Smooth muscle cell (in vitro differentiated cells): ENCODE data around the gene CHMP1A. TPM values are rescaled to one million over a fixed set of nuclear protein-coding genes. Genes with fewer than 3 reads are reported as not detected.

Source experiments
- DNase-seq: peaks from one replicate; lab custom pipeline; 2025; ENCODE audit not compliant: unreplicated experiment; lab: John Stamatoyannopoulos, UW
- H2AFZ ChIP-seq: fragments of 200-600 bp; sonication (generic); 2 replicates; pipeline ENCODE4 v1.6.0; 2016; ENCODE audit warnings: antibody characterized with exemption, low read depth, mild to moderate bottlenecking
- H3F3A ChIP-seq: fragments of 200-600 bp; sonication (generic); 2 replicates; pipeline ENCODE4 v1.6.0; 2017; ENCODE audit warnings: antibody characterized with exemption, low read depth
- H3K27ac ChIP-seq: fragments of 200-600 bp; sonication (generic); 2 replicates; pipeline ENCODE4 v1.5.1; 2016; ENCODE audit warnings: low read depth, mild to moderate bottlenecking
- H3K27me3 ChIP-seq: fragments of 200-600 bp; sonication (generic); 2 replicates; pipeline ENCODE4 v1.6.1; 2016; ENCODE audit warnings: low read depth, mild to moderate bottlenecking
- H3K36me3 ChIP-seq: fragments of 200-600 bp; sonication (generic); 2 replicates; pipeline ENCODE4 v1.5.1; 2016; ENCODE audit warnings: low read depth
- H3K4me1 ChIP-seq: fragments of 200-600 bp; sonication (generic); 2 replicates; pipeline ENCODE4 v1.5.1; 2016; ENCODE audit warnings: low read depth
- H3K4me2 ChIP-seq: fragments of 200-600 bp; sonication (generic); 2 replicates; pipeline ENCODE4 v1.6.0; 2016; ENCODE audit warnings: mild to moderate bottlenecking
- H3K4me3 ChIP-seq: fragments of 200-600 bp; sonication (generic); 2 replicates; pipeline ENCODE4 v1.5.1; 2016; ENCODE audit warnings: mild to moderate bottlenecking
- H3K79me2 ChIP-seq: fragments of 200-600 bp; sonication (generic); 2 replicates; pipeline ENCODE4 v1.6.0; 2016; ENCODE audit warnings: low read depth, mild to moderate bottlenecking
- H3K9ac ChIP-seq: fragments of 200-600 bp; sonication (generic); 2 replicates; pipeline ENCODE4 v1.6.0; 2016; ENCODE audit warnings: low read depth
- H3K9me3 ChIP-seq: fragments of 200-600 bp; sonication (generic); replicated peaks from 2 replicates; pipeline ENCODE4 v1.5.1; 2016; ENCODE audit warnings: low read depth
- H4K20me1 ChIP-seq: fragments of 200-600 bp; sonication (generic); 2 replicates; pipeline ENCODE4 v1.6.0; 2016; ENCODE audit warnings: low read depth
- WGBS: methylation state at CpG from one replicate; pipeline ENCODE4 v1.1.7; 2016; ENCODE audit warnings: low lambda C conversion rate; 5-methylcytosine and 5-hydroxymethylcytosine counted together
- polyA plus RNA-seq: library from polyadenylated mRNA; unstranded; fragments of >200 nt; fragmentation: Nextera tagmentation; extraction: Ambion mirVana; gene quantifications from 2 replicates; pipeline ENCODE4 v1.2.1, GENCODE V29; 2016
- total RNA-seq: library from RNA; depleted of rRNA; stranded (reverse); fragments of >200 nt; gene quantifications from 2 replicates; pipeline ENCODE4 v1.2.3, GENCODE V29; 2014
- TF ChIP-seq, protein P1 (sequence below): fragments of 200-600 bp; sonication (generic); IDR thresholded peaks from 2 replicates; pipeline ENCODE4 v1.5.1; 2017; ENCODE audit warnings: borderline replicate concordance, mild to moderate bottlenecking, antibody characterized with exemption; ENCODE audit not compliant: insufficient read depth, poor library complexity, severe bottlenecking

CHMP1A gene
- total and polyA plus RNA-seq, 2 experiments from 2014 or later: 40.0 to 68.4 TPM

GRCh38 chr16:89613954-89614459 lies 43.5 kb downstream of the CHMP1A start:
- Histone ChIP-seq H3F3A (no peaks in the 10 kb centered on the region), H4K20me1 (no peaks in the 10 kb centered on the region), H3K27me3 (no peaks in the 10 kb centered on the region), H3K4me1 (no peaks in the 10 kb centered on the region), H3K4me2 (no peak overlapping the region), H2AFZ (no peak overlapping the region), H3K9ac (no peak overlapping the region), H3K79me2 (no peaks in the 10 kb centered on the region), H3K4me3 (no peak overlapping the region), H3K9me3 (no peaks in the 10 kb centered on the region), H3K36me3 (no peaks in the 10 kb centered on the region), H3K27ac (no peak overlapping the region)
- 96% methylated on average over 10 of the region's 22 CpGs for WGBS
- TF ChIP-seq, protein P1, sequence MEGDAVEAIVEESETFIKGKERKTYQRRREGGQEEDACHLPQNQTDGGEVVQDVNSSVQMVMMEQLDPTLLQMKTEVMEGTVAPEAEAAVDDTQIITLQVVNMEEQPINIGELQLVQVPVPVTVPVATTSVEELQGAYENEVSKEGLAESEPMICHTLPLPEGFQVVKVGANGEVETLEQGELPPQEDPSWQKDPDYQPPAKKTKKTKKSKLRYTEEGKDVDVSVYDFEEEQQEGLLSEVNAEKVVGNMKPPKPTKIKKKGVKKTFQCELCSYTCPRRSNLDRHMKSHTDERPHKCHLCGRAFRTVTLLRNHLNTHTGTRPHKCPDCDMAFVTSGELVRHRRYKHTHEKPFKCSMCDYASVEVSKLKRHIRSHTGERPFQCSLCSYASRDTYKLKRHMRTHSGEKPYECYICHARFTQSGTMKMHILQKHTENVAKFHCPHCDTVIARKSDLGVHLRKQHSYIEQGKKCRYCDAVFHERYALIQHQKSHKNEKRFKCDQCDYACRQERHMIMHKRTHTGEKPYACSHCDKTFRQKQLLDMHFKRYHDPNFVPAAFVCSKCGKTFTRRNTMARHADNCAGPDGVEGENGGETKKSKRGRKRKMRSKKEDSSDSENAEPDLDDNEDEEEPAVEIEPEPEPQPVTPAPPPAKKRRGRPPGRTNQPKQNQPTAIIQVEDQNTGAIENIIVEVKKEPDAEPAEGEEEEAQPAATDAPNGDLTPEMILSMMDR: no peak
- DNase-seq: no peak

DNA sequence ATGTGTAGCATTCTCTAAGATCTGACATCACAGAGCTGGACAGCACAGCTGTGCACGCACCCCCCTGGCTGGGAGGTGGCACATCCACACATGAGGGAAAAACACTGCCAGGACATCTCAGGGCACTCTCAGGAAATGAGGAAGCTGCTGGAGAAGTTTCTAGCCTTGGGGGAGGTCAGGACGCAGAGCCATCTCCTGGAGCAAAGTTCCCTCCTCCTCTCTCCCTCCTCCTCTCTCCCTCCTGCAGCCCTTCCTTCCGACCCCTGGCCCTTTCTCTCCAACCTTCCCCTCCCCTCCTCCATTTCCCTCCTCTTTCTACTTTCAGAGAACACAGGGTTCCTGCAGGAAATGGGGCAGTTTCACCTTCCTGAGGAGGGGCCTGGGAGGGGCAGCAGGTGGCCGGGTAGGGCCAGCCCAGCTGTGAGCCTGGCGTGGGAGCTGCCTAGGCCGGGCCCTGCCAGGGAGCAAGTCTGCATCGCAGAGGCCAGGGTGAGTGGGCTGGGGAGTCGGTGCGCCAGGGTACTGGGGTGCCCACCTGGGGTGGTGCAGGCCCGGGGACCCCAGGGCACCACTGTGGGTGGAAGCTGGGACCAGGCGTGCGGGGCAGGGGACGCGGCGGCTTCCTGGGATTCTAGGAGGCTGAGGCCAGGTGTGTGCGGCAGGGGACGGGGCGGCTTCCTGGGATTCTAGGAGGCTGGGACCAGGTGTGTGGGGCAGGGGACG lies 44.1 kb downstream of the CHMP1A start, which contains the start of gene DPEP1:
TSS of gene DPEP1 (plus strand) at position 412 of the 723 bp plus-strand sequence. CDS start 16,769 bp downstream, outside the sequence.
- no peaks in the 10 kb centered on the region for H3K4me1 ChIP-seq
- WGBS: 89% methylated on average over 17 of the region's 19 CpGs

GRCh38 chr16:89612415-89613166 lies 44.9 kb downstream of the CHMP1A start:
- 92% methylated on average over 20 of the region's 20 CpGs for WGBS

More for the DNA sequence above, 44.1 kb downstream of the CHMP1A start, which contains the start of gene DPEP1:
- Histone ChIP-seq H3K79me2 (no peaks in the 10 kb centered on the region), H3K4me2 (no peak within 1 kb of the TSS), H3K4me3 (no peak within 1 kb of the TSS), H3K9me3 (no peaks in the 10 kb centered on the region), H3K27ac (no peak within 1 kb of the TSS), H3K9ac (no peak within 1 kb of the TSS), H4K20me1 (no peaks in the 10 kb centered on the region), H3K27me3 (no peaks in the 10 kb centered on the region), H3K36me3 (no peaks in the 10 kb centered on the region), H3F3A (no peaks in the 10 kb centered on the region), H2AFZ (no peak within 1 kb of the TSS)
- TF ChIP-seq, protein P1: no peak
- DNase-seq: no peak

More at GRCh38 chr16:89612415-89613166, 44.9 kb downstream of the CHMP1A start:
- H3K9me3 ChIP-seq: no peaks in the 10 kb centered on the region
- H3F3A ChIP-seq: no peaks in the 10 kb centered on the region
- H3K27me3 ChIP-seq: no peaks in the 10 kb centered on the region
- no peak overlapping the region for H3K9ac ChIP-seq
- TF ChIP-seq, protein P1: no peak
- no peaks in the 10 kb centered on the region for H3K79me2 ChIP-seq
- no peaks in the 10 kb centered on the region for H3K4me1 ChIP-seq
- no peak overlapping the region for H2AFZ ChIP-seq
- no peak overlapping the region for H3K27ac ChIP-seq
- H3K36me3 ChIP-seq: no peaks in the 10 kb centered on the region
- no peak overlapping the region for H3K4me2 ChIP-seq
- no peak overlapping the region for H3K4me3 ChIP-seq
- no peaks in the 10 kb centered on the region for H4K20me1 ChIP-seq
- DNase-seq: no peak
